HUDEP-2 (cell line): ENCODE measurements around the gene MEGF11.
A peak's percentile ranks its signal among the peaks of the same experiment; 100 is the strongest.

ENCODE experiments used
- DNase-seq, 76 experiments: peaks; one replicate each; lab custom pipeline; 2025; ENCODE audit not compliant: unreplicated experiment in 76 of 76; lab: John Stamatoyannopoulos, UW

The MEGF11 gene

GRCh38 chr15:66152650-66153049 is 100.9 kb downstream of the MEGF11 start:
- no peak for DNase-seq

GRCh38 chr15:66151809-66152208 is 101.7 kb downstream of the MEGF11 start:
- no peak for DNase-seq

- no peak for DNase-seq
Measured at GRCh38 chr15:66149871-66150270, 103.7 kb downstream of the MEGF11 start.

- DNase-seq, result no peak
Measured at GRCh38 chr15:66148187-66148586, 105.4 kb downstream of the MEGF11 start.

- DNase-seq, result no peak
Measured at GRCh38 chr15:66147440-66147839, 106.1 kb downstream of the MEGF11 start.

GRCh38 chr15:66145726-66146182 is 107.8 kb downstream of the MEGF11 start:
- no peak for DNase-seq

- DNase-seq, result no peak
Measured at GRCh38 chr15:66144978-66145725, 108.4 kb downstream of the MEGF11 start.

GRCh38 chr15:66142285-66142684 is 111.3 kb downstream of the MEGF11 start:
- no peak for DNase-seq

- DNase-seq, result no peak
Measured at GRCh38 chr15:66139591-66140207, 113.9 kb downstream of the MEGF11 start.

GRCh38 chr15:66138892-66139590 is 114.5 kb downstream of the MEGF11 start:
- no peak for DNase-seq

GRCh38 chr15:66138096-66138783 is 115.3 kb downstream of the MEGF11 start:
- peak in 1 of 76 experiments; percentile 3 for DNase-seq

- DNase-seq, result no peak
Measured at GRCh38 chr15:66136948-66137347, 116.6 kb downstream of the MEGF11 start.

- no peak for DNase-seq
Measured at GRCh38 chr15:66135664-66136063, 117.9 kb downstream of the MEGF11 start.

GRCh38 chr15:66134284-66134683 is 119.3 kb downstream of the MEGF11 start:
- no peak for DNase-seq

- no peak for DNase-seq
Measured at GRCh38 chr15:66133247-66133885, 120.2 kb downstream of the MEGF11 start.

- no peak for DNase-seq
Measured at GRCh38 chr15:66132251-66132816, 121.2 kb downstream of the MEGF11 start.

- no peak for DNase-seq
Measured at GRCh38 chr15:66131831-66132230, 121.7 kb downstream of the MEGF11 start.

- no peak for DNase-seq
Measured at GRCh38 chr15:66131200-66131599, 122.3 kb downstream of the MEGF11 start.

- peak in 1 of 76 experiments; percentile 0 for DNase-seq
Measured at GRCh38 chr15:66130496-66131034, 123.0 kb downstream of the MEGF11 start.

- no peak for DNase-seq
Measured at GRCh38 chr15:66129586-66129985, 124.0 kb downstream of the MEGF11 start.
